GM18519 (cell line): ENCODE results near the gene ANKRD2.

ENCODE experiments used
- ATAC-seq: cut with Tn5 transposase; IDR thresholded peaks from one replicate; pipeline ENCODE4 v1.9.1; 2021; ENCODE audit warnings: mild to moderate bottlenecking, moderate library complexity; ENCODE audit not compliant: unreplicated experiment, low FRiP score

ANKRD2 gene

DNA sequence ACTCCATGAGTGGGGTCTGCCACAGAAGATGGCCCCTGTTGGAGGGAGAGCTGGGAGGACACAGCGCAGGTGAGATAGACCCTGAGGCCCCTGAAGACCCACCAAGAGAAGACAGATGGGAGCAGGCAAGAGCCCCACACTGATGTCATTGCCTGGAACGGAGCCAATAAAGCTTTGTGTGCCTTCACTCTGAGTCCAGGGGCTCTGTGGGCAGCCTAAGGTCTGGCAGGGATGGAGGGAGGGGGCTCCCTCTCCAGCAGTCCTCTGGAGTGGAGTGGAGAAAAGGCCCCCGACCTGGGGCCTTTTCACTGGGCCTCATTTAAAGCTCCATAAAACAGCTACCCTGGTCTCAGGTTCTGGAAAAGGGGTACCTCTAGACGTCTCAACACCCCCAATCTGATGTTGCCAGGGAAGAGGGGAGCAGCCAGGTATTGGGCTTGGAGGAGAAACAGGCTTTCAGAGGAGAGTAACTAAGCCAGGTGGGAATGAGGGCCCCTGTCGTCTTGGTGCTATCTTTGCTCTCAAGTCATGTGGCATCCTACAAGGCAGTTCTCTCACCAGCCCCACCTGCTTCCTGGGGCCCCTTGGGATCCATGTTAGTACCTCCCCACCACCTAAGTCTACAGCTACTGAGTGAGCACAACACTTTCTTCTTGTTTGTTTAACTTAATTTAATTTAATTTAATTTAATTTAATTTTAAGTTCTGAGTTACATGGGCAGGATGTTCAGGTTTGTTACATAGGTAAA lies 18.3 kb downstream of the ANKRD2 start:
- ATAC-seq = no peak

DNA sequence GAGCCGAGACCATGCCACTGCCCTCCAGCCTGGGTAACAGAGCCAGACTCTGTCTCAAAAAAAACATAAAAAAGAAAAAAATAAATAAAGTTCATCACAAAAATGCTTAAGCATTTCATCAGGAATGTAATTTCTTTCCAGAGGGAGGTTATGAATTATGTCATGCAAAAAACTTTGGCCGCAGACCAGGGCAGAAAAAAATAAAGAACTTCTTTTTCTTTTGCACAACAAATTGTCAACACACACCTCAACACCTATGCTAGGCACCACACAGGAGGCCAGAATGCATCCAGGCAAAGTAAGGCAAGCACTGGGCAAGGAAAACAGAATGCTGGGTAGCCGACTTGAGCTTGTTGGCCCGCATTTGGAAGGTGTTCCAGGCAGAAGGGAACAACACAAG lies 20.8 kb downstream of the ANKRD2 start:
- no peak for ATAC-seq

DNA sequence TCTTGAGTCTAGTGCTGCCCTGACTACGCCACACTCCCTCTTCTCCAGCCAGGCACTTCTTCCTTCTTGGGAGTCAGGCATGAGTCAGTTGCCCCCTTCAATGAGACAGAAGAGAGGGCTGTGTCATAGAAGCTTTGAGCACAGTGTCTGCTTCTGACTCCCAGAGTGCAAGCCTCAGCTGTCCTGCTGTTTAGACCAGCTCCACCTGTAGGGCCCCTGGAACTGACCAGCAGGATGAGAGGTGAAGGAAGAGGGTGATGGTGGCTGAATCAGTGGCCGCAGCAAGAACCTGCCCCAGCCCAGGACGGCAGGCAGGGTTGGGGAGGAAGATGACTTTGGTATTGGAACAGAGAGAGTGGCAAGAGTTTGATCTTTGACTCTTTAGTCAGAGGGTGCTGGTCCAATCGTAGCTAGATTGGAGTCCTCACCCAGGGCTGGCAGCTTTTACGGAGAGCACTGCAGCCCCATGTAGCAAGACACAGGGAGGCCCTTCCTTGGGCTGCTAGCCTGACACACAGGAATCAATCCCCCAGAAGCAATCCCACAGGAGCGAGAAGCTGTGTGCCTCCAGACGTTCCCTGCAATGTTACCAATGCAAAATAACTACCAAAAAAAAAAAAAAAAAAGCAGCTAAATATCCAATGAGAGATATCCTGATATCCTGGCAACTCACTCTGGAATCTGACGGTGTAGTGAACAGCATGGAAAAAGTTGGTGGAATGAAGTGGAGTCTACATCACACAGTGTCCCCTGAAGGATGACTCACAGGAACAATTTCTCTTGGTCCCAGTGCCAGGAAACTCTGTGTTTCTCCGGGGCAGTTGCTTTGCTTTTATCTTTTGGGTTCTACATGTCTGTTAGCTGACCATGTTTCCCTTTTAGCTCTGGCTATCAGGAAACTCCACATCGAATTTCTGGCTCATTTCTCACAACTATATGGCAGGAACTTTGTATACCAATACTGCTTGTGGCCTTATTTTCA lies 23.8 kb downstream of the ANKRD2 start:
- no peak for ATAC-seq

GRCh38 chr10:97597778-97598177 lies 25.2 kb downstream of the ANKRD2 start:
- no peak for ATAC-seq

DNA sequence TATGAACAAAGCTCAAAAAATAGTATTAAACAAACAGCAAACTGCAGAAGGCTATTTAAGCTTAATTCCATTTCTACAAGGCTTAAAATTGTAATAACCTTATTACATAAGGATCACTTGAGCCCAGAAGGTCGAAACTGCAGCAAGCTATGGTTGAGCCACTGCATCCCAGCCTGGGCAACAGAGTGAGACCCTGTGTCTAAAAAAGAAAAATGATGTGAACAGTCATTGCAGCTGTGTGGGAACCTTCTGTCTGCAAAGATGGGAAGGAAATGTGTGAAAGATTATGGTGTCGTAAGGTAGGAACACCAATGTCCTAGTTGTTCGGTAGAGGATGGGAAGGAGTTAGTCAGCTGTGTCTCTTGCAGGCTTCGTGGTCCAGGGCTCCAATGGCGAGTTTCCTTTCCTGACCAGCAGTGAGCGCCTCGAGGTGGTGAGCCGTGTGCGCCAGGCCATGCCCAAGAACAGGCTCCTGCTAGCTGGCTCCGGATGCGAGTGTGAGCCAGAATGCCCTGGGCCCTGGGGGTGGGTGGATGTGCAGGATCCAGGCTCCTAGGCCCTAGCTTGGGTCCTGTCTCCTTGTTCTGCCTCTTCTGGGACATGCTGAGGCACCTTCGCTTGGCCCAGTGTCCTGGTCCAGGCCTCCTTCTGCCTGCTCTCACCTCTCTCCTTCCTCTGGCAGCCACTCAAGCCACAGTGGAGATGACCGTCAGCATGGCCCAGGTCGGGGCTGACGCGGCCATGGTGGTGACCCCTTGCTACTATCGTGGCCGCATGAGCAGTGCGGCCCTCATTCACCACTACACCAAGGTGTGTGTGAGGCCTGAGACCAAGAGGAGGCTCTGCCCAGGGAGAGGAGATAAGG lies 26.1 kb downstream of the ANKRD2 start:
- ATAC-seq = no peak

GRCh38 chr10:97599272-97599619 lies 26.7 kb downstream of the ANKRD2 start:
- no peak for ATAC-seq

- ATAC-seq = no peak
Measured at GRCh38 chr10:97600616-97601015, 28.0 kb downstream of the ANKRD2 start.

DNA sequence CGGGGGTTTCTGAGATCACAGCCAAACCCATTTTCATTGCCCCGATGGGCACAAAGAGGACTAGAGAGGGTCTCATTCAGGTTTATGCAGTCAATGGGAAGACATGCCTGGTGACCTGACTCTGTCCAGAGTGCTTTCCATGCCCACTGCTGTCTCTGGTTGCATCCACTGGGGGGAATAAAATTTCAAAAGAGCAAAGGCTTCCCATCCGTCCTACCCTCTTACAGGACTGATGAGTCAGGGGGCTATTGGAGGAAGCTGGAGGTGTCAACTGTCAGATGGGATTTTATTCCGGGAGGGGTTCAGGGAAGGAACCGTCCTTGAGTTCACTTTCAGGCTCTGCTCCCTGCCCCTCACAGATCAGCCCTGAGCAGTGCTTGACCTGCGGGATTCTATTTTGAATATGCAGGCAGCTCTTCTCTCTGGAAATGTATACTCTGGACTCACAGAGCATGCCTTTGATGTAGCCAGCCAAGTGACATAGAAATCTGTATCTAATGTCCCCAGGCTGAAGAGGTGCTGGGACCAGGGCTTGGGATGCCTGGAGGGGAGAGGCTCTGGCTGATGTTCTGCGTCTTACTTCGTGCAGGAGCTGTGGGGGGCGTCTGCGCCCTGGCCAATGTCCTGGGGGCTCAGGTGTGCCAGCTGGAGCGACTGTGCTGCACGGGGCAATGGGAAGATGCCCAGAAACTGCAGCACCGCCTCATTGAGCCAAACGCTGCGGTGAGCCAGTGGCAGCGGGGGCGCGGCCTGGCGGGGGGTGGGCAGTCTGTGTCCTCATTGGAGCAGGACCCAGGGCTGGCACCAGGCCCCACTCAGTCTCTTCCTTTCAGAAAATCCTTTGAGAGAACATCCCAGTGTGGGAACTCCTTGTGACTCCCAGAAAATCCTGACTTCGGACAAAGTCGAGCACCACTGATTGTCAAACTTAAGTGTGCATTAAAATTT lies 29.0 kb downstream of the ANKRD2 start:
- no peak for ATAC-seq

GRCh38 chr10:97607095-97607636 lies 34.6 kb downstream of the ANKRD2 start:
- no peak for ATAC-seq

DNA sequence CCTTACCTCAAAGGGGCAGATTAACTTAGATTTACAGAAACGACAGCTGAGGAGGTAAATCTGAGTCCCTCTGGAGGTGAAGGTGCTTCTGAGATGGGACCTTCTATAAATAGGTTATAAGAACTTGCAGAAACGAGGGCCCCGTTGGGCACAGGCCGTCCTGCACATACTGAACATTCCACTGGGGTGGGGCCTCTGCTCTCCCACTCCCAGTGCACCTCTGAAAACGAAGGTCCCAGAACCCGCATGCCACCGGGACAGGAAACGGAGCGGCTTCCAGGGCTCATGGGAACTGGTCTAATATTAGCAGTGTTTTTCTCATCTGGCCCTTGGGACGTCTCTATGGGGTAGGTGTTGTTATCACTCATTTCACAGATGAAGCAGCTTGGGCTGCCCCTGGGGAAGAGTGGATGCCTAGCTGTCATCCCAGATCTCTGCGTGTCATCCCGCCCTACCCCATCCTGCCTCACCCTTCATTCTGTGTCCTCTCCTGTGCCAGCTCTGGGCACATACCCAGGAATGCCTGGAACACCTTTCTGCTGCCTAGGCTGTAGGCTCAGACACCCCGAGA lies 36.5 kb downstream of the ANKRD2 start:
- ATAC-seq = no peak

DNA sequence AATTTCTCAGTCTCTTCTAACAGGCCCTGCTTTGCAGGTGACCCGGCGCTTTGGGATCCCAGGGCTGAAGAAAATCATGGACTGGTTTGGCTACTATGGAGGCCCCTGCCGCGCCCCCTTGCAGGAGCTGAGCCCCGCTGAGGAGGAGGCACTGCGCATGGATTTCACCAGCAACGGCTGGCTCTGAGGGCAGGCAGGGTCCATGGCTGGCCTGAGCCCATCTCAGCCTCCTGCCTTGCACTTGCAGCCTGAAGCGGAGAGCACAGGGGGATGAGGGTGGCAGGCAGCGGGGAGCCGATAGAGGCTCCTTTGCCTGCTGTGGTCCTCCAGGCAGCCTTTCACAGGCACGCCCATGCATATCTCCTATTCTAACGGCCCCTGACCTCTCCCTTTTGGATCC lies 38.9 kb downstream of the ANKRD2 start:
- ATAC-seq = no peak

DNA sequence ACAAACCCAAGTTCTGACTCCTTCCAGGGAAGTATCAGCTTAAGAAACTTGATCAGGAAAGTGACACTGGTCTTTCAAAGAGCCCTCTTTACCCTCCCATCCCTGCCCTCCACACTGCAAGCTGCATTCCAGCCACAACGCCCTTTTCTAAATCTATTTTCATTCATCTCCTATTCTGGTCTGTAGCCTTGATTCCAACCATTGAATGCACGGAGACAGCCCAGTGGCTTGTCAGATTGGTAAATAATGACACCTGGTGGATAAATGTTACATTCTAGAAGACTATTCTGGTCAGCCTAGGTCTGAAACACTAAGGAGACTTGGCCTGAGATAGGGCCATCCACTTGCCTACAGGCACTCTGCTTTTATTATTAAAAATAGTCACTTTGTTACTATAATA lies 39.8 kb downstream of the ANKRD2 start:
- ATAC-seq = no peak

DNA sequence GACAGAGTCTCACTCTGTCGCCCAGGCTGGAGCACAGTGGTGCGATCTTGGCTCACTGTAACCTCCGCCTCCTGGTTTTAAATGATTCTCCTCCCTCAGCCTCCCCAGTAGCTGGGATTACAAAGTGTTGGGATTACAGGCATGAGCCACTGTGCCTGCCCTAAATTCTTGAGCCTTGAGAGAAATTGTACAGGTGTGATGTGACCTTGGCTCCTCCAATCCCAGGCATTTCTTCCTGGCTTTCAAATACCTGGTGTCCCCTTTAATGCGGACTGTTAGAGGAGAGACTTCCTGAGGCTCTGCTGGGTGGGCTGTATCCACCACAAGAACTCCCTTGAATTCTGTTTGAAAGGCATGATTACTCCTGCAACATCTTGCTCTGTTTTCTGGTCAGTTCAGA lies 45.7 kb downstream of the ANKRD2 start:
- ATAC-seq = no peak

GRCh38 chr10:97618733-97619132 lies 46.2 kb downstream of the ANKRD2 start:
- no peak for ATAC-seq

DNA sequence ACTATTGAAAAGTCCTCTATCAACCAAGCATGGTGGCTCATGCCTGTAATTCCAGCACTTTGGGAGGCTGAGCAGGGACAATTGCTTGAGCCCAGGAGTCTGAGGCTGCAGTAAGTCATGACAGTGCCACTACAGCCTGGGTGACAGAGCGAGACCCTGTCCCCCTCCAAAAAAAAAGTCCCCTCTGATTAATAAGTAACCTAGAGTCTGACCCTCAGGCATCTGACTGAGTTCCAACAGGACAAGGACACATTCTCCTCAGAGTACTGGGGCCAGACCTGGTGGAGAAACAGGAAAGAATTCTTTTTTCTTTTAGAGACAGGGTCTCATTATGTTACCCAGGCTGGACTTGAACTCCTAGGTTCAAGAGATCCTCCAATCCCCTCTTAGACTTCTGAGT lies 50.7 kb downstream of the ANKRD2 start:
- no peak for ATAC-seq

GRCh38 chr10:97627731-97628130 lies 55.2 kb downstream of the ANKRD2 start:
- ATAC-seq = no peak

DNA sequence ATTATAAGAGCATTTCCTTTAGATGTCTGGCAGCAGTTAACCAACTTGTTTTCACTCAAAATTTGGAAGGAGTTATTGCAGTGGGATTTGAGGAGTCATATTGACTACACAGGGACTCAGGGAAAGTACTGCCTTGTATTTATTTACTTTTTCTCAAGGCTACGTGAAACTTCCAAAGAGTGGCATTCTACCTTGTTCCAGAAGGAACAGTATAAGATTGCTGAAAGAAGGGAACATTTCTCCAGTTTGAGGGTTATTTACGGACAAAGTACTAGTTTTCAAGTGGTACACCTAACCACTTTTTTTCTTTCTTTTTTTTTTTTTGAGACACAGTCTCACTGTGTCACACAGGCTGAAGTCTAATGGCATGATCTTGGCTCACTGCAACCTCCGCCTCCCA lies 55.6 kb downstream of the ANKRD2 start:
- no peak for ATAC-seq

- no peak for ATAC-seq
Measured at GRCh38 chr10:97629289-97629688, 56.7 kb downstream of the ANKRD2 start.

GRCh38 chr10:97631098-97631497 lies 58.5 kb downstream of the ANKRD2 start:
- no peak for ATAC-seq
